HCT116 (cell line): ENCODE results near the gene FKBP10. TPM values are rescaled to one million over a fixed set of nuclear protein-coding genes. Genes with fewer than 3 reads are reported as not detected.

Experiments
- ATAC-seq: fragments of 200-7000 bp; cut with Tn5 transposase; 2 replicates; pipeline ENCODE4 v1.9.1; 2020; ENCODE audit warnings: mild to moderate bottlenecking, moderate library complexity
- BruUV-seq: library from RNA; stranded (reverse); fragments of 400-500 nt; replicated peaks from 2 replicates; lab custom pipeline; 2021; lab: Mats Ljungman, UMichigan
- CTCF ChIA-PET: fragments of 300-600 bp; sonication (Branson Sonifier 250); formaldehyde crosslinking; loops from one replicate; lab custom pipeline; 2021; ENCODE audit warnings: antibody characterized with exemption; lab: Charles Lee
- POLR2A ChIA-PET: fragments of 300-600, 350-600 bp; sonication (Branson Sonifier 250); formaldehyde crosslinking; loops from one replicate; lab custom pipeline; 2021; ENCODE audit warnings: antibody characterized with exemption; lab: Charles Lee
- RAD21 ChIA-PET, 2 experiments: fragments of 300-600 bp; sonication (Branson Sonifier 250); formaldehyde crosslinking; loops; one replicate each; lab custom pipeline; 2023; ENCODE audit warnings: low total read pairs in 2 of 2; ENCODE audit not compliant: uncharacterized antibody in 2 of 2, unreplicated experiment in 2 of 2, low non-redundant PET in 1 of 2; lab: Charles Lee
- DNase-seq: peaks from one replicate; pipeline ENCODE4 v3.0.0-alpha.2; 2010; ENCODE audit warnings: low read depth, low spot score
- H2AFZ ChIP-seq: fragments of 200-600 bp; shearing (Covaris generic), sonication (generic); 2 replicates; pipeline ENCODE4 v1.6.1; 2017; ENCODE audit warnings: low read depth, mixed run types, mixed read lengths, antibody characterized with exemption, low read length; ENCODE audit not compliant: poor library complexity, severe bottlenecking
- H3K27ac ChIP-seq: 2 replicates; pipeline ENCODE4 v1.5.1; 2012; ENCODE audit warnings: low read depth, low read length
- H3K27me3 ChIP-seq: fragments of 200-600 bp; sonication (generic); 2 replicates; pipeline ENCODE4 v1.6.1; 2016; ENCODE audit warnings: mixed run types, low read length, mixed read lengths; ENCODE audit not compliant: insufficient read depth
- H3K36me3 ChIP-seq, 2 experiments: fragments of 200-500 bp in 1 of 2; fragments of 200-600 bp in 1 of 2; sonication (Bioruptor generic) in 1 of 2; sonication (generic) in 1 of 2; 2 replicates each; pipeline versions ENCODE4 v1.5.1 to v1.6.1; 2014 to 2016; ENCODE audit warnings: low read length in 2 of 2, inconsistent platforms in 1 of 2, mixed read lengths in 1 of 2, mixed run types in 1 of 2; ENCODE audit not compliant: insufficient read depth in 2 of 2, control insufficient read depth in 1 of 2
- H3K4me1 ChIP-seq, 2 experiments: fragments of 200-600 bp in 1 of 2; sonication (generic) in 1 of 2; 2 replicates each; pipeline versions ENCODE4 v1.5.1 to v1.6.1; 2012 to 2017; ENCODE audit warnings: low read length in 2 of 2, inconsistent platforms in 1 of 2, mild to moderate bottlenecking in 1 of 2, mixed read lengths in 1 of 2, mixed run types in 1 of 2, moderate library complexity in 1 of 2; ENCODE audit not compliant: insufficient read depth in 2 of 2, control insufficient read depth in 1 of 2
- H3K4me2 ChIP-seq: fragments of 200-600 bp; sonication (generic); 2 replicates; pipeline ENCODE4 v1.6.1; 2017; ENCODE audit warnings: mixed run types, low read length, mixed read lengths
- H3K4me3 ChIP-seq, 2 experiments: fragments of 200-600 bp in 1 of 2; sonication (generic) in 1 of 2; replicated peaks in 1 of 2; 2 replicates each; pipeline ENCODE4 v1.5.1; 2011 to 2016; ENCODE audit warnings: low read length in 2 of 2, control low read depth in 1 of 2, low read depth in 1 of 2, mild to moderate bottlenecking in 1 of 2, mixed read lengths in 1 of 2, mixed run types in 1 of 2
- H3K79me2 ChIP-seq: fragments of 200-600 bp; sonication (generic); 2 replicates; pipeline ENCODE4 v1.6.1; 2017; ENCODE audit warnings: mild to moderate bottlenecking, mixed run types, low read length, moderate library complexity, mixed read lengths; ENCODE audit not compliant: insufficient read depth
- H3K9ac ChIP-seq: fragments of 200-600 bp; sonication (generic); 2 replicates; pipeline ENCODE4 v1.6.1; 2016; ENCODE audit warnings: low read length, mixed read lengths
- H3K9me2 ChIP-seq: fragments of 200-600 bp; sonication (generic), shearing (Covaris generic); 2 replicates; pipeline ENCODE4 v1.6.1; 2017; ENCODE audit warnings: mixed run types, mild to moderate bottlenecking, moderate library complexity; ENCODE audit not compliant: insufficient read depth
- H3K9me3 ChIP-seq, 2 experiments: fragments of 200-500 bp in 1 of 2; fragments of 200-600 bp in 1 of 2; sonication (Bioruptor generic) in 1 of 2; sonication (generic) in 1 of 2; 2 replicates each; pipeline ENCODE4 v1.6.1; 2014 to 2017; ENCODE audit warnings: low read length in 2 of 2, mixed read lengths in 2 of 2, inconsistent platforms in 1 of 2, low read depth in 1 of 2, mild to moderate bottlenecking in 1 of 2, mixed run types in 1 of 2, moderate library complexity in 1 of 2; ENCODE audit not compliant: control insufficient read depth in 1 of 2, insufficient read depth in 1 of 2
- H4K20me1 ChIP-seq: fragments of 200-600 bp; sonication (generic), shearing (Covaris generic); 2 replicates; pipeline ENCODE4 v1.6.1; 2017; ENCODE audit warnings: mixed run types, mild to moderate bottlenecking, moderate library complexity; ENCODE audit not compliant: insufficient read depth
- CBX3 ChIP-seq: IDR thresholded peaks from 2 replicates; pipeline ENCODE4 v1.6.1; 2012; ENCODE audit warnings: low read depth
- CTCF ChIP-seq, 3 experiments: fragments of 200-600 bp in 1 of 3; sonication (generic) in 1 of 3; IDR thresholded peaks in 2 of 3; conservative IDR thresholded peaks in 1 of 3; 2 replicates each; pipeline ENCODE4 v1.5.1; 2012 to 2017; ENCODE audit warnings: low read depth in 2 of 3, low read length in 2 of 3, antibody characterized with exemption in 1 of 3, borderline replicate concordance in 1 of 3, control low read depth in 1 of 3, mild to moderate bottlenecking in 1 of 3, mixed read lengths in 1 of 3, mixed run types in 1 of 3, moderate library complexity in 1 of 3; ENCODE audit not compliant: insufficient read depth in 1 of 3
- ELF1 ChIP-seq: IDR thresholded peaks from 2 replicates; pipeline ENCODE4 v1.6.1; 2012; ENCODE audit warnings: low read depth, borderline replicate concordance
- MAX ChIP-seq: IDR thresholded peaks from 2 replicates; pipeline ENCODE4 v1.6.1; 2012
- POLR2A ChIP-seq: IDR thresholded peaks from 2 replicates; pipeline ENCODE4 v1.7.0; 2011; ENCODE audit warnings: borderline replicate concordance; ENCODE audit not compliant: insufficient read depth, insufficient read length; ENCODE audit errors: extremely low read depth
- POLR2AphosphoS5 ChIP-seq: IDR thresholded peaks from 2 replicates; pipeline ENCODE4 v1.6.1; 2011; ENCODE audit warnings: mild to moderate bottlenecking, low read depth, low read length, moderate library complexity
- RAD21 ChIP-seq: IDR thresholded peaks from 2 replicates; pipeline ENCODE4 v1.6.1; 2012; ENCODE audit warnings: low read depth, mild to moderate bottlenecking
- REST ChIP-seq: IDR thresholded peaks from 2 replicates; pipeline ENCODE4 v1.6.1; 2012; ENCODE audit warnings: low read depth
- SIN3A ChIP-seq: IDR thresholded peaks from 2 replicates; pipeline ENCODE4 v1.6.1; 2012; ENCODE audit warnings: low read depth
- SP1 ChIP-seq: IDR thresholded peaks from 2 replicates; pipeline ENCODE4 v1.6.1; 2012; ENCODE audit warnings: low read depth
- SRF ChIP-seq: IDR thresholded peaks from 2 replicates; pipeline ENCODE4 v1.6.1; 2012; ENCODE audit warnings: low read depth
- ZFX ChIP-seq: fragments of 450-650 bp; IDR thresholded peaks from 2 replicates; pipeline ENCODE4 v1.6.1; 2017
- ZNF274 ChIP-seq: fragments of 200-500 bp; sonication (Bioruptor generic); IDR thresholded peaks from 2 replicates; pipeline ENCODE4 v1.6.1; 2014; ENCODE audit warnings: mild to moderate bottlenecking, low read depth, low read length, inconsistent platforms
- intact Hi-C: fragments of 100-400 bp; cut with micrococcal nuclease; formaldehyde crosslinking; loops from 2 replicates; pipeline ENCODE4 v1.10.0; 2022
- total RNA-seq: library from RNA; stranded (reverse); gene quantifications from one replicate; pipeline ENCODE4 v1.2.1, GENCODE V29; 2021; ENCODE audit not compliant: unreplicated experiment
- TF ChIP-seq, protein P1 (sequence below): IDR thresholded peaks from 2 replicates; pipeline ENCODE4 v1.6.1; 2011; ENCODE audit warnings: mild to moderate bottlenecking, low read length, moderate library complexity; ENCODE audit not compliant: insufficient replicate concordance; ENCODE audit errors: extremely low read depth

The FKBP10 gene
- total RNA-seq, 1 experiment from 2014 or later: 78.5 TPM

- TF ChIP-seq, protein P1, sequence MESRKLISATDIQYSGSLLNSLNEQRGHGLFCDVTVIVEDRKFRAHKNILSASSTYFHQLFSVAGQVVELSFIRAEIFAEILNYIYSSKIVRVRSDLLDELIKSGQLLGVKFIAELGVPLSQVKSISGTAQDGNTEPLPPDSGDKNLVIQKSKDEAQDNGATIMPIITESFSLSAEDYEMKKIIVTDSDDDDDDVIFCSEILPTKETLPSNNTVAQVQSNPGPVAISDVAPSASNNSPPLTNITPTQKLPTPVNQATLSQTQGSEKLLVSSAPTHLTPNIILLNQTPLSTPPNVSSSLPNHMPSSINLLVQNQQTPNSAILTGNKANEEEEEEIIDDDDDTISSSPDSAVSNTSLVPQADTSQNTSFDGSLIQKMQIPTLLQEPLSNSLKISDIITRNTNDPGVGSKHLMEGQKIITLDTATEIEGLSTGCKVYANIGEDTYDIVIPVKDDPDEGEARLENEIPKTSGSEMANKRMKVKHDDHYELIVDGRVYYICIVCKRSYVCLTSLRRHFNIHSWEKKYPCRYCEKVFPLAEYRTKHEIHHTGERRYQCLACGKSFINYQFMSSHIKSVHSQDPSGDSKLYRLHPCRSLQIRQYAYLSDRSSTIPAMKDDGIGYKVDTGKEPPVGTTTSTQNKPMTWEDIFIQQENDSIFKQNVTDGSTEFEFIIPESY: no peak
Measured at GRCh38 chr17:41785859-41786226, 27.0 kb upstream of the FKBP10 start (continued).

DNA sequence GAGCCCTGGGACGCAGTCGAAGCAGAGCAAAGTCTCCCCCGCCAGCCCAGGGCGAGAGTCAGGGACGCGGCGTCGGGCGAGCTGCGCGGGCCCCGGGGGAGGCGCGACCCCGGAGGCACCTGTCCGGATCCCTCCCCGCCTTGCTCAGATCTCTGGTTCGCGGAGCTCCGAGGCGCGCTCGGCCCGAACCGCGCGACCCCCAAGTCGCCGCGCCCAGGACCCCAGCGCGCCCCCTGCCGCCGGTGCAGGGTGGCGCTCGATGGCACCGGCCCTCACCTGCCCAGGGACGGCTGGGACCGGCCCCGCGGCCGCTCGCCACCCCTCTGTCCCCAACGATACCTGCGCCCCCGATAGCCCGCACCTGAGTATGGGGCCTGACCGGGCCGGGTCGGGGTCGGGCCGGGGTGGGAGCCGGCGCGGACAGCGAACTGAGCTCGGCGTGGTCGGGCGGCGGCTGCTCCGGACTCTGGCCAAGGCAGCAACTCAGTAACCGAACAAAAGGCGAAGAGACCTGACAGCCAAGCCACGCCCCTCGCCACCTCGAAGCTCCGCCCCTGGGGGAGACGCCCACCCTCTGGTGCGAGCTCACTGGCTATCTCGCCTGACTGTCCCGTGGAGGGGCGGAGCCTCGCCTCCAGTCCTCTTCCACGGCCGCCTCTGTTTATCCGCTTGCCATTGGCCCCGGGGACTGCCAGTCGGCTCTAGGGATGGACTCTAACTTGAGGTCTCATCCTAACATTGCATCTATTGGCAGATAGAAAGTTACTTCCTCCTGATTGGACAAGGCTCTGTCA lies 26.4 kb upstream of the FKBP10 start, which contains the start of gene JUP:
JUP (minus strand) TSS at position 485 of the 794 bp plus-strand sequence. CDS start 14,857 bp downstream, outside the sequence.
- Histone ChIP-seq H3K36me3 (no peaks in the 10 kb centered on the region), H4K20me1 (no peaks in the 10 kb centered on the region), H2AFZ (no peak within 1 kb of the TSS), H3K4me3 (peak within 1 kb of the TSS; percentile 78 to 80), H3K27ac (peak within 1 kb of the TSS; percentile 95), H3K9me3 (no peaks in the 10 kb centered on the region), H3K9me2 (no peaks in the 10 kb centered on the region), H3K9ac (peak within 1 kb of the TSS; percentile 89), H3K4me1 (peaks cover 35 to 60% of the 10 kb centered on the region in 2 experiments), H3K79me2 (peaks cover 47% of the 10 kb centered on the region), H3K27me3 (no peaks in the 10 kb centered on the region), H3K4me2 (peak within 1 kb of the TSS; percentile 98)
- TF ChIP-seq CTCF (IDR thresholded peaks at IDR 0.05 in 2 of 3, conservative IDR thresholded peaks at IDR 0.05 in 1 of 3; ENCODE audit: borderline replicate concordance in 1 of 3, insufficient read depth in 1 of 3, low read depth in 2 of 3, low read length in 2 of 3) (peak in 2 of 3 experiments; percentile 71 to 75; a peak in 5 of 6 replicates), SP1 (peak; percentile 100), POLR2A (peak; percentile 45), REST (no peak), POLR2AphosphoS5 (peak; percentile 89), MAX (peak; percentile 32; the same call in 1 of the 2 replicates), RAD21 (peak; percentile 46; the same call in 1 of the 2 replicates), ZNF274 (no peak), ELF1 (no peak), SIN3A (peak; percentile 15; the same call in 1 of the 2 replicates), CBX3 (no peak), SRF (no peak), ZFX (peak; percentile 61; the same call in 1 of the 2 replicates)
- CTCF ChIA-PET: interaction anchor here (0.6 to 4.2 kb wide), 25 partner anchors 8 to 144 kb away, joined by 3 to 109 read pairs (median 3); partner anchors contain the start of genes ACLY, KLHL11, ODAD4 and P3H4
- RAD21 ChIA-PET: interaction anchor here (0.6 to 2.4 kb wide), 7 partner anchors 9 to 52 kb away, joined by 3 to 13 read pairs (median 6); no protein-coding TSS in a partner anchor
- intact Hi-C loops: loop anchor here (1.0 to 2.0 kb wide), 2 partner anchors 14 kb away; no protein-coding TSS in a partner anchor
- POLR2A ChIA-PET: interaction anchor here (0.5 to 4.5 kb wide), 23 partner anchors 8 to 945 kb away, joined by 3 to 77 read pairs (median 5); partner anchors contain the start of genes FKBP10, ODAD4 and P3H4
- DNase-seq: peak; percentile 99
- ATAC-seq: peak; percentile 94
- BruUV-seq: no TSS peak
